ENCODE measurements around the gene PHYH.
"Not testable (repeated sequence)": the region's sequence is repeated elsewhere in the genome, so short reads cannot be mapped to it uniquely, and the experiment has no call there.

Gene PHYH

GRCh38 chr10:13263591-13263990 lies 36.3 kb downstream of the PHYH start:
- TF ChIP-seq, protein P1, sequence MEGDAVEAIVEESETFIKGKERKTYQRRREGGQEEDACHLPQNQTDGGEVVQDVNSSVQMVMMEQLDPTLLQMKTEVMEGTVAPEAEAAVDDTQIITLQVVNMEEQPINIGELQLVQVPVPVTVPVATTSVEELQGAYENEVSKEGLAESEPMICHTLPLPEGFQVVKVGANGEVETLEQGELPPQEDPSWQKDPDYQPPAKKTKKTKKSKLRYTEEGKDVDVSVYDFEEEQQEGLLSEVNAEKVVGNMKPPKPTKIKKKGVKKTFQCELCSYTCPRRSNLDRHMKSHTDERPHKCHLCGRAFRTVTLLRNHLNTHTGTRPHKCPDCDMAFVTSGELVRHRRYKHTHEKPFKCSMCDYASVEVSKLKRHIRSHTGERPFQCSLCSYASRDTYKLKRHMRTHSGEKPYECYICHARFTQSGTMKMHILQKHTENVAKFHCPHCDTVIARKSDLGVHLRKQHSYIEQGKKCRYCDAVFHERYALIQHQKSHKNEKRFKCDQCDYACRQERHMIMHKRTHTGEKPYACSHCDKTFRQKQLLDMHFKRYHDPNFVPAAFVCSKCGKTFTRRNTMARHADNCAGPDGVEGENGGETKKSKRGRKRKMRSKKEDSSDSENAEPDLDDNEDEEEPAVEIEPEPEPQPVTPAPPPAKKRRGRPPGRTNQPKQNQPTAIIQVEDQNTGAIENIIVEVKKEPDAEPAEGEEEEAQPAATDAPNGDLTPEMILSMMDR (conservative IDR thresholded peaks at IDR 0.05; ENCODE audit: control insufficient read depth, insufficient read depth, low read depth, low read length) = no peak
- no peak for DNase-seq (ENCODE audit: low read depth)
- no peak overlapping the region for H3K4me3 ChIP-seq (ENCODE audit: control insufficient read depth, low read depth, low read length)

GRCh38 chr10:13262433-13262832 lies 37.4 kb downstream of the PHYH start:
- TF ChIP-seq, protein P1 (conservative IDR thresholded peaks at IDR 0.05; ENCODE audit: control insufficient read depth, insufficient read depth, low read depth, low read length) = no peak
- no peak overlapping the region for H3K4me3 ChIP-seq (ENCODE audit: control insufficient read depth, low read depth, low read length)
- DNase-seq (ENCODE audit: low read depth) = no peak

DNA sequence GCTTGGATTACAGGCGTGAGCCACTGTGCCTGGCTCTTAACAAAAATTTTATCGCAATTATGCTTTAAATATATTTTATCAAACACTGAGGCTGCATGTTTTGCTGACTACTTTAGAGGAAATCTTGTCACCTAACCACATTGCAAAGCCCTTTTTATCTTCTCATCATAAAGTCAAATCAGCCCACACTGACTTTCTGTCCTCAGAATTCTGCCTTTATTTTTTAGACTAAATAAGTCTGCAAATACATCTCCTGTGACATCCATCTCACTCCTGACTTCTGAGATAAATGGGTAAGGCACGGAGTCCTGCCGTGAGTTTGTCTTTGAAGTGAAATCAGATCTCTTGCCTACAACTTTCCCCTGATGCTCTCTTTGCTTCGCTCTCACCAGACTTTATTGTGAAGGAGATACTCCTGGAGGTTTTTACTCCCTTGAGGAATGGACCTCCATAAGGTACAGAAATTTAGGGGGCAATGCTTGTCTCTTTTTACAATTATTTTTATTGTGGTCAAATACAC lies 42.2 kb downstream of the PHYH start:
- TF ChIP-seq, protein P1 (conservative IDR thresholded peaks at IDR 0.05; ENCODE audit: control insufficient read depth, insufficient read depth, low read depth, low read length) = no peak
- H3K4me3 ChIP-seq (ENCODE audit: control insufficient read depth, low read depth, low read length) = no peak overlapping the region
- DNase-seq (ENCODE audit: low read depth) = no peak

- DNase-seq (ENCODE audit: low read depth) = no peak
Measured at GRCh38 chr10:13256627-13257026, 43.2 kb downstream of the PHYH start.

DNA sequence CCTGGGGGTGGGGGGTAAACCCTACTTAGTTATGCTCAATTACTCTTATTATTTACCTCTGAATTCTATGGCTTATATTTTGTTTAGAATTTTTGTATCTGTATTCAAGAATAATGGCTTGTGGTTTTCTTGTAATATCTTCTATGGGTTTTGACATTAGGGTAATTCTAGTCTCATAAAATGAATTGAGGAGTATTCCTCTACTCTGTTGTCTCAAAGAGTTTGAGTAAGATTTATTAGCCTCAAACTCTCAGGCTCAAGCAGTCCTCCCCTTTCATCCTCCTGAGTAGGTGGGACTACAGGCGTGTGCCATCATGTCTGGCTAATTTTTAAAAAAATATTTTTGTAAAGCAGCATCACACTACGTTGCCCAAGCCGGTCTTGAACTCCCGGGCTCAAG lies 46.1 kb downstream of the PHYH start:
- TF ChIP-seq, protein P1 (conservative IDR thresholded peaks at IDR 0.05; ENCODE audit: control insufficient read depth, insufficient read depth, low read depth, low read length) = no peak
- H3K4me3 ChIP-seq (ENCODE audit: control insufficient read depth, low read depth, low read length) = no peak overlapping the region
- no peak for DNase-seq (ENCODE audit: low read depth)

More at GRCh38 chr10:13256627-13257026, 43.2 kb downstream of the PHYH start:
- no peak overlapping the region for H3K4me3 ChIP-seq (ENCODE audit: control insufficient read depth, low read depth, low read length)
- TF ChIP-seq, protein P1 (conservative IDR thresholded peaks at IDR 0.05; ENCODE audit: control insufficient read depth, insufficient read depth, low read depth, low read length) = no peak

DNA sequence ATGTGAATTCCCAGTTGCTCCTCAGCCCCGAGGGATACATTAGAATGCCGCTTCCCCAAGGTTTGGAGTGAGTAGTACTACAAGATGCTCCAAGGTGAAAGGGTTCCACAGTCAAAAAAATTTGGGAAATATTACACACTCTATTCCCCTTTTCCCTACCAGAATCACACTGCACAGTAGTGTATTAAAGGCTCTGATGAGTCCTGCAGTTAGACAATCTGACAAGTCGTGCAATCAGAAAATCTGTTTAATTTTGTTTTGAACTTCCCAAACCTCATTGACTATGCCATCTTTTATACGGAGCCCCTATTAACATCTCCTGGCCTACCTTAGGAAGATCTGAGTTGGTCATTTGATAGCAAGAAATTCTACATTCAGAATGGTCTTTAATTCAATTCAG lies 52.1 kb downstream of the PHYH start:
- no peak overlapping the region for H3K4me3 ChIP-seq (ENCODE audit: control insufficient read depth, low read depth, low read length)
- no peak for DNase-seq (ENCODE audit: low read depth)
- TF ChIP-seq, protein P1 (conservative IDR thresholded peaks at IDR 0.05; ENCODE audit: control insufficient read depth, insufficient read depth, low read depth, low read length) = no peak

DNA sequence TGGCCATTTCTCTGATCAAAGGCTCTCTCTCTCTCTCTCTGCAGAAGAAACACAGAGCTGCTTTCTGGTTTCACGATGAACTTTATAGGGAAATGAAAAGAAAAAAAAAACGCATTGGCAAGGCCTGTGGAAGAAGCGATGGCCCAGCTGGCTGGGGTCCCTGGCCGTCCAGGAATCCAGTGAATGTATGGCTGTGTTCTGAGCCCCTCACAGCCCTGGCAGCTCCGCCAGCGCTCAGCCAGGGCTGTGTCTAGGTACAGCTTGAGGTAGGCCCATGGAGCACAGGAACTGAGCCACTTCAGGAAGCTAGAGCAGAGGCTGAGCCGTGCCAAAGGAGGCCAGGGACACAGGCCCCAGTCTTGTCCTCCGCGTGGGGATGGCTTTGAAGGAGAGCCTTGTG lies 52.6 kb downstream of the PHYH start:
- TF ChIP-seq, protein P1 (conservative IDR thresholded peaks at IDR 0.05; ENCODE audit: control insufficient read depth, insufficient read depth, low read depth, low read length) = no peak
- no peak for DNase-seq (ENCODE audit: low read depth)
- H3K4me3 ChIP-seq (ENCODE audit: control insufficient read depth, low read depth, low read length) = no peak overlapping the region

DNA sequence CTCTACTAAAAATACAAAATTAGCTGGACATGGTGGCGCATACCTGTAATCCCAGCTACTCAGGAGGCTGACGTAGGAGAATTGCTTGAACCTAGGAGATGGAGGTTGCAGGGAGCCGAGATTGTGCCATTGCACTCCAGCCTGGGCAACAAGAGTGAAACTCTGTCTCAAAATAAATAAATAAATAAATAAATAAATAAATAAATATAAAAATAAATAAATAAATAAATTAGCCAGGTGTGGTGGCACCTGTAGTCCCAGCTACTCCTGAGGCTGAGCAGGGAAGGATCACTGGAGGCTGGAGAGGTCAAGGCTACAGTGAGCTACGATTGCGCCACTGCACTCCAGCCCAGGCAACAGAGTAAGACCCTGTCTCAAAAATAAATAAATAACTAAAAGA lies 57.6 kb downstream of the PHYH start:
- H3K4me3 ChIP-seq (ENCODE audit: control insufficient read depth, low read depth, low read length); DNase-seq (ENCODE audit: low read depth): not testable (repeated sequence)

All from fibroblast of mammary gland (primary cell).